ENCODE data around the gene SEMA4A.

Gene SEMA4A

DNA sequence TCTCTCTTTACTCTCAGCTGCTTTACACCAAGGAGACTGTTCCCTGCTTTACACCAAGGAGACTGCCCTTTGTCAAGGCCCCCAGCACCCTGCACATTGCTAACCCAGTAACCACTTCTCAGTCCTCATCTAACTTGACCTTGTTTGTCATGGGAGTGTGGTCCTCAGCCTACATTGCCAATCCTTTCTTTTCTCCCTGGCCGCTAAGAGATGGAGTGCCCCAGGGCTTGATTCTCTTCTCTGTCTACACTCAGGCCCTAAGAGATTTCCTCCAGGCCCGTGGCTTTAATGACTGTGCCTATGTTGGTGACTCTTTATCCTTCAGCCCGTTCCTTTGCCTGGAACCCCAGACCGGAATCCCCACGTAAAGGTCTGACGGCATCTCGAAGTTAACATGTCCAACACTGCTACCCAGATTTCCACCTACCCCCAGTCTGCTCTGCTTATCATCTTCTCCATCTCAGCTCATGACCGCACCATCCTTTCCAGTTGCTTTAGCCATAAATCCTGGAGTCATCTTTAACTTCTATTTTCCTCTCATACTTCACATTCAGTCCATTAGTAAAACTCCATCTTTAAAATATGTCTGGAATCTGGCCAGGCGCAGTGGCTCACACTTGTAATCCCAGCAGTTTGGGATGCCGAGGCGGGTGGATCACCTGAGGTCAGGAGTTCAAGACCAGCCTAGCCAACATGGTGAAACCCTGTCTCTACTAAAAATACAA lies 9.5 kb upstream of the SEMA4A start:
- no peak overlapping the region for H3K4me3 Mint-ChIP-seq
- peaks cover 2% of the 10 kb centered on the region for H3K36me3 Mint-ChIP-seq
- H3K9me3 Mint-ChIP-seq (ENCODE audit: low read depth), result no peaks in the 10 kb centered on the region
- no peaks in the 10 kb centered on the region for H3K27me3 Mint-ChIP-seq
- peaks cover 26% of the 10 kb centered on the region for H3K4me1 Mint-ChIP-seq (ENCODE audit: low read depth)
- peak overlapping the region; percentile 1 for H3K27ac Mint-ChIP-seq

DNA sequence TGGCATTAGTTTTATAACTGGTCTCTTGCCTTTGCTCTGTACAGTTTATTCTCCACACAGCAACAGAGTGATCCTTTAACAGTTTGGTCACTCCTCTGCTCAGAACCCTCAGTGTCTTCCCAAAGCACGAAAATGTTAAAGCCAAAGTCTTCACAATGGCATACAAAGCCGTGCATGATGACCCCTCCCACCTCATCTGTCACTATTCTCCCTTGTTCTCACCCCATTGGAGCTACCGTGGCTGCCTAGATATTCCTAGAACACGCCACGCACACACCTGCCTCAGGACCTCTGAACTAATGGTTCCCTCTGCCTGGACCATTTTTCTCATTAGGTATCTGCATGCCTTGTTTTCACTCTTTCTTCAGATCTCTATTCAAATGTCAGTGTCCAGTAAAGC lies 8.6 kb upstream of the SEMA4A start:
- H3K36me3 Mint-ChIP-seq, result no peaks in the 10 kb centered on the region

DNA sequence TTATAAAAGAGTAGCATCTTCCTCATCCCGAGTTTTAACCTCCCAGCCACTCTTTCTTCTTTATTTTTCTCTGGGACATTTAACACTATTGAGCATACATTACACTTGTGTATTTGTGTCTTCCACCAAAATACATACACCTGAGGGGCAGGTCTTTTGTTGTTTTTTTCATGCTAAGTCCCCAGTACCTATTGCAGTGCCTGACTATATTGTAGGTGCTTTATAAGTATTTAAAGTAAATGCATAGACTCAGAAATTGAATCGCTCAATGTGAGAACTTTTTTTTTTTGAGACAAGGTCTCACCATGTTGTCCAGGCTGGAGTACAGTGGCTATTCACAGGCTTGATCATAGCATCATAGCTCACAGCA lies 7.8 kb upstream of the SEMA4A start:
- Mint-ChIP-seq H3K4me1 (ENCODE audit: low read depth) (peaks cover 35% of the 10 kb centered on the region), H3K27ac (peak overlapping the region; percentile 96), H3K9me3 (ENCODE audit: low read depth) (no peaks in the 10 kb centered on the region), H3K36me3 (no peaks in the 10 kb centered on the region), H3K27me3 (no peaks in the 10 kb centered on the region), H3K4me3 (peak overlapping the region; percentile 82)

More for the DNA sequence above, 8.6 kb upstream of the SEMA4A start:
- H3K9me3 Mint-ChIP-seq (ENCODE audit: low read depth), result no peaks in the 10 kb centered on the region
- H3K27ac Mint-ChIP-seq, result no peak overlapping the region
- peaks cover 30% of the 10 kb centered on the region for H3K4me1 Mint-ChIP-seq (ENCODE audit: low read depth)
- H3K27me3 Mint-ChIP-seq, result no peaks in the 10 kb centered on the region
- H3K4me3 Mint-ChIP-seq, result no peak overlapping the region

DNA sequence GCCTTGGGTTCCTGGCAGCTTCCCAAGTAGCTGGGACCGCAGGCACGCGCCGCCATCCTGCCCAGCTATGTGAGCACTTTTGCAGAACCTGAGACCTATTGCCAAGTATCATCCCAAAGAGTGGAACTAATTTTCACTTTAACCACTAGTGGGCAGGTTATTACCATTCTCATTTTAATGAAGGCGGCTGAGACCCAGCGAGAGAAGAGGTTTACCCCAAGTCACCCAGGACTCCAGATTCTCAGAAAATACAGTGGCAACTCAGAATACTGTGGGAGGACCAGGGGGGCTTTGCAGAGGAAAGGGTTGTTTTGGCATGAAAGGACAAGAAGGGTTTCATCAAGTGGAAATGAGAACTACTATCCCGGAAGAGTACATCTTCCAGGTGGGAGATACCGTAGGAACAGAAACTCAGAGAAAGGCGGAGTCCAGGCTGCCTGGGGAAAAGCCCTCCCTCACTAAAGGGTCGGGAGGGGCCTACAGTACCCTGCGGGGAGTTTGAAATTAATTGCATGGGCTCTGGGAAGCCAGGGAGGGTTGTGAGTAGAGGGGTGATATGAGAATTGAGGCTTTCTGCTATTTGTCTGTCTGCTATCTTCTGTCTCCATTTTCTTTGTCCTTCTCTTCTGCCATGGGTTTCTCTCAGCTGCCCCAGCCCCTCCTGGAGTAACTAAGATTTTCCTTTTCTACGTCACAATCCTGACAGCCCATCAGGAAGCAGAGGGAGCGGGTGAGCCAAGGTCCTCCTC lies 7.2 kb upstream of the SEMA4A start:
- peak overlapping the region; percentile 96 for H3K27ac Mint-ChIP-seq
- H3K4me1 Mint-ChIP-seq (ENCODE audit: low read depth), result peaks cover 35% of the 10 kb centered on the region
- no peaks in the 10 kb centered on the region for H3K36me3 Mint-ChIP-seq
- no peaks in the 10 kb centered on the region for H3K27me3 Mint-ChIP-seq
- H3K9me3 Mint-ChIP-seq (ENCODE audit: low read depth), result no peaks in the 10 kb centered on the region
- peak overlapping the region; percentile 82 for H3K4me3 Mint-ChIP-seq

DNA sequence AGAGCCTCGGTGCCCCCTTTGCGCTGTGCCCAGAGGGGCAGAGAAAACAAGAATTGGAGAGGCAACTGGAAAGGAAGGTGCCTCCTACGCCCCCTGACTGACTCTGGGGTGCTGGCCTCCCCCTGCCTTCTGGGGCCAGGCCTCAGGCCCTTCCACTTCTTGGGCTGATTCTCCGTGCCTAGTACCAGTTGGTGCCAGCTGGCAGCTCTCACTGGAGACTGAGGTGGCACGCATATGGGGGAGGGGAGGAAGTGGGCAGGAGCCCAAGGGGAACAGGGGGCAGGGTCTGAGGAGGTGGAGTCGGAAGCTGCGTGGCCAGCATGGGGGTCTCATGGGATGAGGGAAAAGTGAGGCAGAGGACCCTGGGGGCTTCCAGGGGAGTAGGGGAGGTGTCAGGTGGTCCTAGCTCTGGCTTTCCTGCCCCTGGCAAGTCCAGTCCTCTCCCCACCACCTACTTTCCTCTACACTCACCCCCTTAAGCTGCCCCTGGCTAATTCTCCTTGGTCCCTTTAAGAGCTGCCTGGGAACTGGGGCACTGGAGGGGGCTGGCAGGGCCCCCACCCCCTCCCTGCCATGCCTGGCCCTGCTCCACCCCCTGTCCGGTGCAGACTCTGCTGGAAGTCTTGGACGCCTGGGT lies 6.5 kb upstream of the SEMA4A start:
- Mint-ChIP-seq H3K27me3 (no peaks in the 10 kb centered on the region), H3K27ac (peak overlapping the region; percentile 96), H3K4me3 (peak overlapping the region; percentile 82)

DNA sequence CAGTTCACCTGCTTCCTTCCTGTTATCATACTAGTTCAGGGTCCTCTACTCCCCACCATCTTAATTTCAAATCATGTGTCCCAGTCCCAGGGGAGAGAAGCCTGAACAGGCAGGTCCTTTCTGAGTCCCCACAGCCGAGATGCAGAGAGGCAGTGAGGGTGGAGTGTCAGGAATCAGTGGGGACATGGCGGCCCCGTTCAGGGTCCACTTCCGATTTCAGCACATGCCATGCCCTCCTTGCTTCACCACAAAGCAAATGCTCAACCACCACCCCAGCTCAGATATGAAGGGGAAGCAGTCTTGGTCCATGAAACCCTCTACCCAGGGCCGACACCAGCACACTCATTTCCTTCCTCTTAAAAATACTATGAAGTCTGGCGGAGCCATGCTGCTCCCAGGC lies 5.2 kb upstream of the SEMA4A start:
- Mint-ChIP-seq H3K36me3 (no peaks in the 10 kb centered on the region), H3K27ac (peak overlapping the region; percentile 92), H3K4me3 (no peak overlapping the region), H3K9me3 (ENCODE audit: low read depth) (no peaks in the 10 kb centered on the region), H3K27me3 (no peaks in the 10 kb centered on the region), H3K4me1 (ENCODE audit: low read depth) (peaks cover 43% of the 10 kb centered on the region)

More for the DNA sequence above, 6.5 kb upstream of the SEMA4A start:
- Mint-ChIP-seq H3K9me3 (ENCODE audit: low read depth) (no peaks in the 10 kb centered on the region), H3K36me3 (no peaks in the 10 kb centered on the region), H3K4me1 (ENCODE audit: low read depth) (peaks cover 35% of the 10 kb centered on the region)

DNA sequence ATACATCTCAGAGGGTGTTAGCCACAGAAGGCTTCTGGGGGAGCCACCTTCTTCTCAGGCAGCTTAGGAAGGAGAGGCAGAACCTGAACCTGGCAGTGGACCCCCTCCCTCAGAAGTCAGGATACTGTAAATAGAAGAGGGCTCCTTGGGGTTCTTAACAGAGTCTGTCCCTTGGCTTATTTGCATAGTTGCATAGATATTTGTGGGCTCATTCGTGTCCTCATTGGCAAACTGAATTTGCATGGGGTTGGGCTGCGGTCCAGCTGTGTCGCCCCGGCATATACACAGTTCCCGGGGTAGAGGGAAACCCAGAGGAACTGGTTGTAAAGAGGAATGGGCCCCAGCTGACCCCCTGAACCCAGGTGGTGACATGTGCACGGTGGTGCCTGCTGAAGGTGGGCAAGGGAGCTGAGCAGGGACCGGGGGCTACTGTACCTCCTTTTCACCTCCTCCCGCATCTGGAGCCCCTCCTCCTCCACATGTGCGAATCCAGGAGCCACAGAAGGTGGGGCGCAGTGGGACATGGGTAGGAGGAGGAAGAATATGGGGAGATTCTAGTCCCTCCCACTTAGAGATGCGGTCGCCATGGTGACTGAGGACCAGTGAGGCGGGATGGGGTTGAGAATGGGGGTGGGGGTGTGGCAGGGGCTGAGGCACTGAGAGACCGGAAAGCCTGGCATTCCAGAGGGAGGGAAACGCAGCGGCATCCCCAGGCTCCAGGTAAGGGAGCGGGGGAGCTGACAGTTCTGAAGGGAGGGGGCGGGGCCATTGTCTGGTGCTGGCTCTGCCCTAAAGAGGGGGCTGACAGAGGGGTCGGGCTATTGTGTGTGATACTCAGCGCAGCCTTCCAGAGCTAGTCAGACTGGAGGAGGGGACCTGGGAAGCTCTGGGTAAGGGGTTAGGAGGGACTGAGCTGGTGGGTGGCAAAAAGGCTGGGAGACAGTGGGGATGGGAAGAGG lies 3.7 kb upstream of the SEMA4A start:
- H3K36me3 Mint-ChIP-seq, result no peaks in the 10 kb centered on the region
- H3K9me3 Mint-ChIP-seq (ENCODE audit: low read depth), result no peaks in the 10 kb centered on the region
- H3K27ac Mint-ChIP-seq, result peak overlapping the region; percentile 72
- H3K4me1 Mint-ChIP-seq (ENCODE audit: low read depth), result peaks cover 47% of the 10 kb centered on the region
- no peak overlapping the region for H3K4me3 Mint-ChIP-seq
- no peaks in the 10 kb centered on the region for H3K27me3 Mint-ChIP-seq

DNA sequence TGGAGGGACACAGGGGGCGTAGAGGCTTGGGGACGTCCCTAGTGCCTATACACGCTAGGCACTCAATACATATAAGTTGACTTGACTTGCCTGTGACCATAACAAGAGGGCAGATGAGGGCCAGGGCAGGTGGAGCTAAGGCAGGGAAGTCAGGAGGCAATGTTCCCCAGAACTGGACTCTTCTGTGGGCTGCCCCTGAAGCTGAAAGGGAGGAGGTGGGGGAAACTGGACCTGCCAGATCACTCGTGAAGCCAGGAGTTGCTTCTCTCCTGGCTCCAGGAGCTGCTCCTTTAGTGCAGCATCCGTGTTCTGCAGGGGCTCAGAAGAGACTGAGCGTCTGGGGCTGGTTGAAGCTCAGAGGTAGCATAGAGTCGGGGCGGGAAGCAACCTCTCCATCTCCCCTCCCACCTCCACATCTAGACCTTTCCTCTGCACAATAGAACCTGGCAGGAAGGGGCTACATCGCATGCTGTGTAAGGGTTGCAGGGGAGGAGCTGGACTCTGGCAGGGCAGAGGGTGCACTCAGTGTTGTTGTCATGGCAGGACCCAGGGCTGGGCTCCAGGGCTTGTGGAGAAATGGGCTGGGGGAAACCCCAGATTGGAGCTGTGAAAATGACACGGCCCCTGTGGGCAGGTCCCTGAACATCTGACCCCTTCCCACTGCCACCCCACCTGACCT lies 2.9 kb upstream of the SEMA4A start:
- H3K36me3 Mint-ChIP-seq, result no peaks in the 10 kb centered on the region
- peak overlapping the region; percentile 28 for H3K27ac Mint-ChIP-seq
- H3K27me3 Mint-ChIP-seq, result no peaks in the 10 kb centered on the region
- H3K4me1 Mint-ChIP-seq (ENCODE audit: low read depth), result peaks cover 53% of the 10 kb centered on the region
- no peak overlapping the region for H3K4me3 Mint-ChIP-seq
- H3K9me3 Mint-ChIP-seq (ENCODE audit: low read depth), result no peaks in the 10 kb centered on the region

DNA sequence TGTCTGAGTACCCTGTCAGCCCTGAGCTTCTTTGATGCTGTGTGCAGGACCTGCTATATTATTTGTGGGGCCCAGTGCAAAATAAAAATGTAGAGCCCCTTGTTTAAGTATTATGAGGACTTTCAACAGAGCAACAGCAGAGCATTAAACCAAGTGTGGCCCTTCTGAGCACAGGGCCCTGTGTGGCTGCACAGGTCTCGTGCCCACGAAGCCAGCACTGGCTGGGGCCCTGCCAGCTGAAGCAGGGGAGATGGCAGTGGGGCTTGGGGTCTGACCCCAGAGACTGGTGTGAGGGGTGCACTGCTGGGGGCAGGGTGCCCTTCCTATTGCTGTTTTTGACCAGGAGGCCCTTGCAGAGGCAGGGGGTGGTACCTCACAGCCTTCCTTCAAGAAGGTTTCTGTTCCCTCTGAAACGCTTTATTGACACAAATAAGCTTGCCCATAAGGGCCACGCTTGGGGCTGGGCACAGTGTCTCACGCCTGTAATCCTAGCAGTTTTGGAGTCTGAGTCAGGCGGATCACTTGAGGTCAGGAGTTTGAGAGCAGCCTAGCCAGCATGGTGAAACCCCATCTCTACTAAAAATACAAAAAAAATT lies 2.2 kb upstream of the SEMA4A start:
- Mint-ChIP-seq H3K9me3 (ENCODE audit: low read depth) (no peaks in the 10 kb centered on the region), H3K27ac (no peak overlapping the region), H3K4me1 (ENCODE audit: low read depth) (peaks cover 53% of the 10 kb centered on the region), H3K27me3 (no peaks in the 10 kb centered on the region), H3K36me3 (no peaks in the 10 kb centered on the region), H3K4me3 (no peak overlapping the region)

DNA sequence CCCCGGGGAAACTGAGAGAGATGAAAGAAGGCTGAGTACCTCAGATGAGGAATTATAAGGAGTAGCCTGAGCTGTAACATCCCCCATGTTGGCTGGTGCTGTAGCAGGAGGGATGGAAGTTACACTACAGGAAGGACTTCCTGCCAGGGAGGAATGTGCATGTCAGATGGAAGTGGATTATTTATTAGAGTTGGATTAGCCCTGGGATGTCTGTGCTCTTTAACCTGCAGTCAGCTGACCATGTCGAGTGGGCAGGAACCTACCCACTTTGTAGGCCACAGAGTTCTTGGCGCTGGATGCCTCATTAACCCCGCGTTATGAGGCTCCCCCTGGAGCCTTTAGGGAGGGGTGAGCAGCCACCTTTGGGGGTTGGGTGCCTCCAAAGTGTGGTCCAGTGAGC lies 757 bp upstream of the SEMA4A start:
- no peaks in the 10 kb centered on the region for H3K36me3 Mint-ChIP-seq
- no peak overlapping the region for H3K4me3 Mint-ChIP-seq
- H3K4me1 Mint-ChIP-seq (ENCODE audit: low read depth), result peaks cover 47% of the 10 kb centered on the region
- H3K9me3 Mint-ChIP-seq (ENCODE audit: low read depth), result no peaks in the 10 kb centered on the region
- H3K27me3 Mint-ChIP-seq, result no peaks in the 10 kb centered on the region
- H3K27ac Mint-ChIP-seq, result peak overlapping the region; percentile 70

DNA sequence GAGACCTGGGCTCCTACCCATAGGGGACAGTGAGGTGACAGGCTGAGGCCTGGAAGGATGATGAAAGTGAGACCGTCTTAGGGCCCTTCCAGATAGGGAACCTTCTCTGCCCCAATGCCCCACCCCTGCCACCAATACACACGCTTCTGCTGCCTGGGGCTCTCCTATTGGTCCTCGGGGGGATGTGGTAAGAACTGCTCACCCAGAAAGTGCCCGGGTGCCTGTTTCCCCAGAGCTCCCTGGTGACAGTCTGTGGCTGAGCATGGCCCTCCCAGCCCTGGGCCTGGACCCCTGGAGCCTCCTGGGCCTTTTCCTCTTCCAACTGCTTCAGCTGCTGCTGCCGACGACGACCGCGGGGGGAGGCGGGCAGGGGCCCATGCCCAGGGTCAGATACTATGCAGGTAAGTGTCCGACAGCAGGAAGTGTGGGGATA lies 948 bp downstream of the SEMA4A start:
- no peaks in the 10 kb centered on the region for H3K9me3 Mint-ChIP-seq (ENCODE audit: low read depth)
- H3K27me3 Mint-ChIP-seq, result no peaks in the 10 kb centered on the region
- H3K4me3 Mint-ChIP-seq, result peak overlapping the region; percentile 65
- peak overlapping the region; percentile 47 for H3K27ac Mint-ChIP-seq
- H3K36me3 Mint-ChIP-seq, result no peaks in the 10 kb centered on the region
- peaks cover 42% of the 10 kb centered on the region for H3K4me1 Mint-ChIP-seq (ENCODE audit: low read depth)

DNA sequence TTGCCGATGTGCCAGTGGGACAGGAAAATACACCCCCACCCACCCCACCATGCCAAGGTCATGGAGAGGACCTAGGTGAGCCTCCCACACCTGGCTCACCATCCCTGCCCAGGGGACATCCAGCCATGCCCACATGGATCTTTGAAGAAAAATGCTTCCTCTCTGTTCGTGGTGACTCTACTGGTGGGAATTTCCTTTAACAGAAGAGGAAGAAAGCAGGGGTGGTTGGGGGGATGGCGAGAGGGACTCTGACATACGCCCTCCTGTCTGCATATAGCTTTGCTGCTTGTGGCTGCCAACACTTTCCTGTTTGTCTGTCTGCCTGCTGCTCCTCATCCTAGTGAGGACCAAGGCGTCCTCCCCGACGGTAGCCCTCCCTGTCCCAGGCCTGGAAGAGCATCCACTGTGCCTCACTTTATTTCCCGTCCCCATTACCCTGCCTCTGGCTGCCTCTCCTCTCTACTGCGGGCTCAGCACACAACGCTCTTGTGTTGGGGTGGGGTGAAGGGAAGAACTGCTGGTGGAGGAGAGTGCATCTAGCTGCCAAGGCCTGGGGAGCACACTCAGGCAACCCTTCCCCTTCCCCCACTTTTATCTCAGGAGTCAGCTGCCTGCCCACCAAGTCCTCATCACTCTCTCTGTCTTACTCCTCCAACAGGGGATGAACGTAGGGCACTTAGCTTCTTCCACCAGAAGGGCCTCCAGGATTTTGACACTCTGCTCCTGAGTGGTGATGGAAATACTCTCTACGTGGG lies 2.5 kb downstream of the SEMA4A start:
- Mint-ChIP-seq H3K27me3 (no peaks in the 10 kb centered on the region), H3K4me3 (peak overlapping the region; percentile 65), H3K27ac (peak overlapping the region; percentile 82), H3K9me3 (ENCODE audit: low read depth) (no peaks in the 10 kb centered on the region), H3K4me1 (ENCODE audit: low read depth) (peaks cover 46% of the 10 kb centered on the region), H3K36me3 (no peaks in the 10 kb centered on the region)

DNA sequence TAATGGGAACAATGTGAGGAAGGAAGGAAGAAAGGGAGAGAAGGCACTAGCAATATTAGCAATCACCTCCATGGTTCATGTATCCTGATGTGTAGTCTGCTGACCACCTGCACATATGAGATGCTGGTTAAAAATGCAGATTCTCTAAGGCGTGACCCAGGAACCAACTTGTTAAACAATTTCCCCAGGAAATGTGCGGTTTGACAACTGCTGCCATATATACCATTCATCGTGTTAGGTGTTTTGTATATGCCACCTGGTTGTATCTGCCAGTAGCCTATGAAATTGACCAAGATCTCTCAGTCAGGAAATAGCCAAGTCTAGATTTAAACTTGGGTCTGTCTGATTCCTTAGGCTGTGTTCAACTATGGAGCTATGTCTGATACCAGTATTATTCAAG lies 4.1 kb downstream of the SEMA4A start:
- Mint-ChIP-seq H3K4me1 (ENCODE audit: low read depth) (peaks cover 54% of the 10 kb centered on the region), H3K27ac (no peak overlapping the region), H3K27me3 (no peaks in the 10 kb centered on the region), H3K4me3 (no peak overlapping the region), H3K9me3 (ENCODE audit: low read depth) (no peaks in the 10 kb centered on the region), H3K36me3 (no peaks in the 10 kb centered on the region)
